ENCODE results near the gene CFB. TPM values are rescaled to one million over a fixed set of nuclear protein-coding genes. Genes with fewer than 3 reads are reported as not detected.
"Not testable (repeated sequence)": the region's sequence is repeated elsewhere in the genome, so short reads cannot be mapped to it uniquely, and the experiment has no call there.

The CFB gene
- total RNA-seq, 4 donors from 2014 or later: 6.2 to 32.6 (median 31.5) TPM; not detected in 1

DNA sequence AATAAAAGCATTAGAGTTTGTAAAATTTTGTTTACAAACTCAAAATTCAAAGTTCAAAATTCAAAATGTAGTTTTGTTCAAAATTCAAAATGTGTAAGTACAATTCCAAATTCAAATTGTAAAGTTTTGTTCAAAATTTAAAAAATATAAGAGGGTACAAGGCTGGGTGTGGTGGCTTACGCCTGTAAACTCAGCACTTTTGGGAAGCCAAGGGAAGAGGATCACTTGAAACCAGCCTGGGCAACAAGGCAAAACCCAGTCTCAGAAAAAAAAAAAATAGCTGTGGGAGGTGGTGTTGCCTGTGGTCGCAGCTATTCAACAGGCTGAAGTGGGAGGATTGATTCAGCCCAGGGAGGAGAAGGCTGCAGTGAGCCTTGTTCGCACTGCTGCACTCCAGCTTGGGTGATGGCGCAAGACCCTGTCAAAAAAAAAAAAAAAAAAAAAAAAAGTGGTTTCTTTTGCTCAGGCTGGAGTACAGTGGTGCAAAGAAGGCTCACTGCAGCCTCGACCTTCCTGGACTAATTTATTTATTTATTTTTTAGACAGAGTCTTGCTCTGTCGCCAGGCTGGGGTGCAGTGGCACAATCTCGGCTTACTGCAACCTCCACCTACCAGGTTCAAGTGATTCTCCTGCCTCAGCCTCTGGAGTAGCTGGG, 38.6 kb upstream of the CFB start:
- peaks cover 0 to 8% of the 10 kb centered on the region in 2 donors for H3K4me1 ChIP-seq
- no peak for TF ChIP-seq POLR2A (IDR thresholded peaks at IDR 0.05)
- TF ChIP-seq CTCF (IDR thresholded peaks at IDR 0.05): no peak
- no peak overlapping the region for H3K4me3 ChIP-seq
- H3K27me3 ChIP-seq: no peaks in the 10 kb centered on the region
- peak; percentile 50 to 70 for DNase-seq
- H3K9me3 ChIP-seq: no peaks in the 10 kb centered on the region
- intact Hi-C loops (cut with DNase I; ENCODE audit: low total_unique reads): no loop called here
- H3K36me3 ChIP-seq: no peaks in the 10 kb centered on the region
- peak overlapping the region; percentile 91 to 96 for H3K27ac ChIP-seq

- intact Hi-C loops (cut with DNase I; ENCODE audit: low total_unique reads); H3K9me3 ChIP-seq; H3K4me3 ChIP-seq; DNase-seq; H3K4me1 ChIP-seq; H3K27me3 ChIP-seq; H3K36me3 ChIP-seq: not testable (repeated sequence)
- peak overlapping the region; percentile 15 to 96 for H3K27ac ChIP-seq
Measured at GRCh38 chr6:31908255-31908654, 37.6 kb upstream of the CFB start.

DNA sequence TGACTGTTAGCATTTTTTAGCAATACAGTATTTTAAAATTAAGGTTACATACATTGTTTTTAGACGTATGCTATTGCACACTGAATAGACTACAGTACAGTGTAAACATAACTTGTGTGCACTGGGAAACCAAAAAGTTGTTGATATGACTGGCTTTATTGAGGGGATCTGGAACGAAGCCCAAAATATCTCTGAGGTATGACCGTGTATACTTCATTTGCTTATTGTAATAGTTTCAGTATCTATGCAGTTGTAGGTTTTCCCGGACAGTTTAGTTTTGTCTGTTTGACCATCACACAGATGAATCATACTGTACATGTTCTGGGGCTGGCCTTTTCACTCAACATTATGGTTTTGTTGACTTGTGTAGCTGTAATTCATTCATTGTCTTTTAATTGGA, 37.1 kb upstream of the CFB start:
- Histone ChIP-seq H3K4me3 (no peak overlapping the region), H3K4me1 (no peaks in the 10 kb centered on the region), H3K27ac (peak overlapping the region; percentile 29 to 96), H3K9me3 (no peaks in the 10 kb centered on the region), H3K27me3 (no peaks in the 10 kb centered on the region), H3K36me3 (no peaks in the 10 kb centered on the region)
- DNase-seq: no peak
- intact Hi-C loops (cut with DNase I; ENCODE audit: low total_unique reads): no loop called here
- no peak for TF ChIP-seq POLR2A (IDR thresholded peaks at IDR 0.05)
- TF ChIP-seq CTCF (IDR thresholded peaks at IDR 0.05): no peak

DNA sequence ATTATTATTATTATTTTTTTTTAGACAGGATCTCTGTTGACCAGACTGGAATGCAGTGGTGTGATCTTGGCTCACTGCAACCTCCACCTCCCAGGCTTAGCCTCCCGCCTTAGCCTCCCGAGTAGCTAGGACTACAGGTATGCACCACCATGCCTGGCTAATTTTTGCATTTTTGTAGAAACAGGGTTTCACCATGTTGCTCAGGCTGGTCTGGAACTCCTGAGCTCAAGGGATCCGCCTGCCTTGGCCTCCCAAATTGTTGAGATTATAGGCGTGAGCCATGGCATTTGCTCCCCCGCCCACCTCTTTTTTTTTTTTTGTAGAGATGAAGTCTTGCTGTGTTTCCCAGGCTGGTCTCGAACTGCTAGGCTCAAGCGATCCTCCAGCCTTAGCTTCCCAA, 36.6 kb upstream of the CFB start:
- peak overlapping the region; percentile 29 to 88 for H3K27ac ChIP-seq
- H3K4me1 ChIP-seq; H3K27me3 ChIP-seq; H3K36me3 ChIP-seq; DNase-seq; H3K9me3 ChIP-seq; intact Hi-C loops (cut with DNase I; ENCODE audit: low total_unique reads); H3K4me3 ChIP-seq: not testable (repeated sequence)

DNA sequence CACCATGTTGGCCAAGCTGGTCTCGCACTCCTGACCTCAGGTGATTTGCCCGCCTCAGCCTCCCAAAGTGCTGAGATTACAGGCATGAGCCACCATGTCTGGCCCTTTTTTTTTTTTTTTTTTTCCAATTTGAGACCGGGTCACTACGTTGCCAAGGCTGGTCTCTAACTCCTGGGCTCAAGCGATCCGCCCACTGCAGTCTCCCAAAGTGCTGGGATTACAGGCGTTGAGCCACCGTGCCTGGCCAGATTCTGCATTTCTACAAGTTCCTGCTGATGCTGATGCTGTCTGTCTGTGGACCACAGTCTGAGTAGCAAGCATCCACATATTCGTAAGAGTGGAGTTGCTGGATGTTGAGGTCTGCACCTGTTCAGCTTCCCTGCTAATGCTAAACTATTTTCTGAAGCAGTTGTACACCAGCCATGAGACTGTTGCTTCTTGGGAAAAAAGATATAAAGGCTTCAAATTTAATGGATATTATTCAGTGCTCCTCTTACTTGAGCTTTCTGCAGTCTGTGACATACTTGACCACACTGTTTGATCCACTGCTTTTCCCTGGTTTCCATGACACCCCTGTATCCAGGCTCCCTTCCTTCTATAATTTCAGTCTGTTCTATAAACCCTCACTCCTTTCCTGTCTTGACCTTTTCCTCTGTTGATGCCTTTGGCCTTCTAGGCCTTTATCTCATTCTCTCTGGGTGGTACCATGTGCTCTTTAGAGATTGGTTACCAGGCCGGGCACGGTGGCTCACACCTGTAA, 33.9 kb upstream of the CFB start:
- intact Hi-C loops (cut with DNase I; ENCODE audit: low total_unique reads): no loop called here
- peak overlapping the region; percentile 69 to 88 for H3K27ac ChIP-seq

More for the DNA sequence above, 33.9 kb upstream of the CFB start:
- no peaks in the 10 kb centered on the region for H3K9me3 ChIP-seq
- DNase-seq: no peak
- TF ChIP-seq POLR2A (IDR thresholded peaks at IDR 0.05) (no peak), CTCF (IDR thresholded peaks at IDR 0.05) (no peak)
- no peaks in the 10 kb centered on the region for H3K36me3 ChIP-seq
- no peaks in the 10 kb centered on the region for H3K27me3 ChIP-seq
- no peak overlapping the region for H3K4me3 ChIP-seq
- H3K4me1 ChIP-seq: no peaks in the 10 kb centered on the region
